ENCODE results near the gene LYRM1.
A peak's percentile ranks its signal among the peaks of the same experiment; 100 is the strongest.
"Not testable (repeated sequence)": the region's sequence is repeated elsewhere in the genome, so short reads cannot be mapped to it uniquely, and the experiment has no call there.

The LYRM1 gene

GRCh38 chr16:20902426-20902825 is 1.9 kb downstream of the LYRM1 start:
- no peak for DNase-seq (ENCODE audit: low spot score)

- DNase-seq (ENCODE audit: low spot score) = no peak
Measured at GRCh38 chr16:20903116-20903898, 2.7 kb downstream of the LYRM1 start.

GRCh38 chr16:20903899-20904506 is 3.4 kb downstream of the LYRM1 start:
- no peak for DNase-seq (ENCODE audit: low spot score)

- DNase-seq (ENCODE audit: low spot score) = peak; percentile 54
Measured at GRCh38 chr16:20904507-20905081, 4.0 kb downstream of the LYRM1 start.

- DNase-seq (ENCODE audit: low spot score) = no peak
Measured at GRCh38 chr16:20905576-20905975, 5.0 kb downstream of the LYRM1 start.

GRCh38 chr16:20906341-20907255 is 6.0 kb downstream of the LYRM1 start:
- no peak for DNase-seq (ENCODE audit: low spot score)

- no peak for DNase-seq (ENCODE audit: low spot score)
Measured at GRCh38 chr16:20910781-20911321, 10.3 kb downstream of the LYRM1 start.

- no peak for DNase-seq (ENCODE audit: low spot score)
Measured at GRCh38 chr16:20911361-20911760, 10.8 kb downstream of the LYRM1 start.

GRCh38 chr16:20916289-20916688 is 15.7 kb downstream of the LYRM1 start:
- DNase-seq (ENCODE audit: low spot score) = no peak

- no peak for DNase-seq (ENCODE audit: low spot score)
Measured at GRCh38 chr16:20916942-20917341, 16.4 kb downstream of the LYRM1 start.

GRCh38 chr16:20918486-20919239 is 18.1 kb downstream of the LYRM1 start:
- DNase-seq (ENCODE audit: low spot score) = no peak

GRCh38 chr16:20920091-20920490 is 19.5 kb downstream of the LYRM1 start:
- no peak for DNase-seq (ENCODE audit: low spot score)

GRCh38 chr16:20920799-20921198 is 20.2 kb downstream of the LYRM1 start:
- no peak for DNase-seq (ENCODE audit: low spot score)

GRCh38 chr16:20923876-20924275 is 23.3 kb downstream of the LYRM1 start:
- DNase-seq (ENCODE audit: low spot score) = no peak

- DNase-seq (ENCODE audit: low spot score) = no peak
Measured at GRCh38 chr16:20925751-20926150, 25.2 kb downstream of the LYRM1 start.

- DNase-seq (ENCODE audit: low spot score) = no peak
Measured at GRCh38 chr16:20928774-20929411, 28.3 kb downstream of the LYRM1 start.

GRCh38 chr16:20929676-20930364 is 29.2 kb downstream of the LYRM1 start:
- DNase-seq (ENCODE audit: low spot score) = not testable (repeated sequence)

- no peak for DNase-seq (ENCODE audit: low spot score)
Measured at GRCh38 chr16:20930365-20930690, 29.8 kb downstream of the LYRM1 start.

- no peak for DNase-seq (ENCODE audit: low spot score)
Measured at GRCh38 chr16:20931066-20931600, 30.6 kb downstream of the LYRM1 start.

- DNase-seq (ENCODE audit: low spot score) = no peak
Measured at GRCh38 chr16:20933589-20933988, 33.0 kb downstream of the LYRM1 start.
